WI38 (cell line): Measurements from ENCODE around the gene HUS1.

Experiments used
- H3K4me3 ChIP-seq: 2 replicates; pipeline ENCODE4 v1.5.1; 2011; ENCODE audit warnings: low read depth, mild to moderate bottlenecking, control low read depth, low read length
- TF ChIP-seq, protein P1 (sequence below): IDR thresholded peaks from 2 replicates; pipeline ENCODE4 v1.5.1; 2012; ENCODE audit warnings: low read depth, mild to moderate bottlenecking, control low read depth, low read length

HUS1 gene

DNA sequence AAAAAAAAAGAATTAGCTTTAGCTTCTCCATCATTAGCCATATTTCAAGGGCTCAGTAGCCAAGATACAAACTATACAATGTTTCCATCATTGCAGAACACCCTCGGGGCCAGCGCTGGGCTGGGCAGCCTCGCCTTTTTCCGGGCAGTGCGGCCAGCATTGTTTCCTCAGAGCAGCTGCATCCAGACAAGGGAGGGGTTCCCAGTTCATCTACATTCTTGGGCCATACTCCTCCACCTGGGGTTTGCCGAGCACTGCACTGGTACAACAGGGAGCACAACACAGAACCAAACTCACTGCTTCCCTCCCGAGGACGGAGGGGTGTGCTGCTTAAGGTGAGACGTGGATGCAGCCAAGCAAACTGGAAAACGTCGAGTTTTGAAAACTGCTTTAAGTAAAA, 28.7 kb downstream of the HUS1 start:
- no peak overlapping the region for H3K4me3 ChIP-seq
- TF ChIP-seq, protein P1, sequence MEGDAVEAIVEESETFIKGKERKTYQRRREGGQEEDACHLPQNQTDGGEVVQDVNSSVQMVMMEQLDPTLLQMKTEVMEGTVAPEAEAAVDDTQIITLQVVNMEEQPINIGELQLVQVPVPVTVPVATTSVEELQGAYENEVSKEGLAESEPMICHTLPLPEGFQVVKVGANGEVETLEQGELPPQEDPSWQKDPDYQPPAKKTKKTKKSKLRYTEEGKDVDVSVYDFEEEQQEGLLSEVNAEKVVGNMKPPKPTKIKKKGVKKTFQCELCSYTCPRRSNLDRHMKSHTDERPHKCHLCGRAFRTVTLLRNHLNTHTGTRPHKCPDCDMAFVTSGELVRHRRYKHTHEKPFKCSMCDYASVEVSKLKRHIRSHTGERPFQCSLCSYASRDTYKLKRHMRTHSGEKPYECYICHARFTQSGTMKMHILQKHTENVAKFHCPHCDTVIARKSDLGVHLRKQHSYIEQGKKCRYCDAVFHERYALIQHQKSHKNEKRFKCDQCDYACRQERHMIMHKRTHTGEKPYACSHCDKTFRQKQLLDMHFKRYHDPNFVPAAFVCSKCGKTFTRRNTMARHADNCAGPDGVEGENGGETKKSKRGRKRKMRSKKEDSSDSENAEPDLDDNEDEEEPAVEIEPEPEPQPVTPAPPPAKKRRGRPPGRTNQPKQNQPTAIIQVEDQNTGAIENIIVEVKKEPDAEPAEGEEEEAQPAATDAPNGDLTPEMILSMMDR: no peak

DNA sequence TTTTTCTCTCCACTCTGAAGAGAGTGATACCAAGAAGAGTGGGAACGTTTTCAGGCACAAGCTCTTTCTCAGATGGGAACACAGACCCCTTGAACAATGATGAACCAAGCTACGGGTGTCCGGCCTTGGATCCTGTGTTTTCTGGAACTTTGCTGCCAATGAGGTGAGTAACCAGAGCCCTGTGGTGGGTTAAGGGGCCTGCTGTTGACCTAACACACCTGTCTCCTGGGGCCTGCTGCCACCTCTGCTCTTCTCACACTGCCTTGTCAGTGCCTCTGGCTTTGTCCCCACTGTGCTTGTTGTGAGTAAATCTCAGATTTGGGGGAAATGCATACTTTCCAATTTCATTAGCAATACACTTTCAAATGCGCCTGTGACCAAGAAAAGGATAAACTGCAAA, 29.7 kb downstream of the HUS1 start:
- H3K4me3 ChIP-seq: no peak overlapping the region
- TF ChIP-seq, protein P1: no peak

DNA sequence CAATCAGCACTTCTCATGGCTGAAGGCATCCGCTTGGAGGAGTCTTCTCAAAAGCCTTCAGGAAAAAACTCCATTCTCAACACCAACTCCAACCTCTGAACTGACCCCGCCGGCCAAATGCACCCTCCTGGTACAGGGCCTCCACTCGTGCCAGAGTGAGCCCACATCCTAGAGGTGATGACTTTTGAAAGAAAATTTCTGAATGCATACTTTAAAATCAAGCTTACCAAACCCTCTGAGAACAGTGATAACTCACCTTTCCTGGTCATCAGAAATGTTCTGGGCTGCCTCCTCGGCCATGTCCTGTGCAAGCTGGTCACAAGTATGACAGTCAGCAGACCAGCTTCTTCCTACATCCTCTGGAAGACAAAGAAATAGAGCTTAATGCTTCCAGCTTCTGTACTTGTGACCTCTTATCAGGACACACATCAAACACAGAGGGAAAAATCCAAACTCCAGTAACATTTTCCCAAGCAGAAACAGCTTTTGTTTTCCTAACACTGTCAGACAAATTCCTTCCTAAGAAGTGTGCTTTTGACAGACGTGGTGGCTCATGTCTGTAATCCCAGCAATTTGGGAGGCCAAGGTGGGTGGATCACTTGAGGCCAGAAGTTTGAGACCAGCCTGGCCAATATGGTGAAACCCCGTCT, 31.1 kb downstream of the HUS1 start, which contains the start of gene PKD1L1:
Gene PKD1L1 (minus strand): TSS at position 326 of the 650 bp plus-strand sequence. CDS start 26 bp downstream, at position 300.
- TF ChIP-seq, protein P1: no peak
- H3K4me3 ChIP-seq: no peak within 1 kb of the TSS

DNA sequence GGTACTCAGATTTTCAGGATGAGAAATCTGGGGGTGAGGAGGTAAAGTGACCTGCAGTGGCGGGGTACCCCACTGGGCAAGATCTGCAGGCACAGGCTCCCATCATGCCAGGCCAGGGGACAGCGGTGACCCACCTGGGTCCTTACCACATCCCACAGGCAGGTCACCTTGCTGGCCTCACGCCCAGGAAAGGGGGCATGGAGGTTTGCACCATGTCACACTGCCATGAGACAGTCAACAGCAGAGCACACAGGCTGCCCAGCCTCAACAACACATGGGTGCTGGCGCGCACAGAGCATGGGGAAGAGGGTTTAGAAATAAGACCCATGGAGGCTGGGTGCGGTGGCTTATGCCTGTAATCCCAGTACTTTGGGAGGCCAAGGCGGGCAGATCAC, 32.1 kb downstream of the HUS1 start:
- H3K4me3 ChIP-seq: no peak overlapping the region
- TF ChIP-seq, protein P1: no peak

DNA sequence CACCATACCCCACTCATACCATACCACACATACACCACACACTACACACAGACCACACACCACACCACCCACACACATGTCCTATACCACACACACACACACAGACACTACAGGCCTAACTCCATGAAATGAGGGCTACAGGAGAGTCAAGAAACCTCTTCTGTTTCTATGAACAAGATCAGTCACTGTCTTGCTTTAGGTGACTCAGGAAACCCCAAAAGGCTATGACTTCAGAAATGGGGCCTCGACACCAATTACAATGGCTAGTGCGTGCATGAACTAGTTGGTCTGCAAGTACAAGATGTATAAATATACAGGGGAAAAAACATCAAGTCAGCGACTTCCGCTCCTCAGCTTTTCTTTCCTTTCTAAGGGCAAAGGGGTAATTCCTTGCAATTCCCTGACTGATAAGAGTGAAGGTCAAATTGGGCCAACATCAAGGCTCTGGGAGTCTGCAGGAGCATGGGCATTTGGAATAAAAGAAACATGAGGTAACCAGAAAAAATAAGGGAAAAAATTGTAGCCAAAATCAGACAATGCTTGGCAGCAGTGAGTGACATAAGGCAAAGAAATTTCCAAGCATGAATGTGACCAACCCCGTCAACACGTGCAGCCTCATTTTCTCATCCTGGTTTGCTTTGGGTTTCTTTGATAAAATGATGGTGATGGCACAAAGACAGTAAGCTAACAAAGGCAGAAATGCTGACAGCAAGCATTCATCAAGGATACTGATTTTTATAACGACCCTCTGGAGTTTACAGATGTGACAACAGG, 32.6 kb downstream of the HUS1 start:
- TF ChIP-seq, protein P1: no peak

DNA sequence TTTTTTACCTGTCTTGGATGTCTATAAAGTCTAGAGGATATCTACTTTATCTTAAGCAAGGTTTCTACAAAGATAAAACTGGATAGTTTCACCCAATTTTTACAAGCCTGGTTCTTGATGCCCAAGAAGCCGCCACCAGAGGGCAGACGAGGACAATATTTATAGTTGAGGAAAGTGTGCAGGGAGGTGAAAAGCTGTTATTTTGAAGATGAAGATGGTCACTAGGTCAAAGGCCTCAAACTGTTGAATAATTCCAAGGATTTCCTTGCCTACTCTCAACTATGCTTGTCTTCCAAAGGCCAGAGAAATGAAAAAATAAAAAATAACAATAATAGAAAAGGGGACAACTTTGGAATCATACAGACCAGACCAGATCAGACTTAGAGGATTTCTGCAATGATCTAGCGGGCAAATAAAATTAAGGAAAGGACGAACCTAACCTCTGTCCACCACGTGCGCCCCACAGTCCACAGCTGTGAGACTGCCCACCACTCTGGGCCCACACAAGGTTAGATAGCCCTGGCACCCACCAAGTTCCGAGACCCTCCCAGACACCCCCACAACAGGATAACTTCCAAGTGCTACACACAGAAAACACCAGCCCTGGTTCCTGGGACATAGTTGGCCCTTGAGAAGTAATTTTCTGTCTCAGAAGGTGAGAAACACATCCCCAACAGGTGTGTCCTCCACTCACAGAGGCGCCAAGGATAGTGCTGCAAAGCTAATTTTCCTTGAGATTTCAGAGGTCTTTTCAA, 34.0 kb downstream of the HUS1 start:
- TF ChIP-seq, protein P1: peak; percentile 58
- H3K4me3 ChIP-seq: no peak overlapping the region

More for the DNA sequence above, 32.6 kb downstream of the HUS1 start:
- H3K4me3 ChIP-seq: no peak overlapping the region
